Measurements from ENCODE around the gene KSR1.
"Not testable (repeated sequence)": the region's sequence is repeated elsewhere in the genome, so short reads cannot be mapped to it uniquely, and the experiment has no call there.

Gene KSR1

GRCh38 chr17:27646232-27646631, 190.0 kb downstream of the KSR1 start:
- DNase-seq = no peak

DNA sequence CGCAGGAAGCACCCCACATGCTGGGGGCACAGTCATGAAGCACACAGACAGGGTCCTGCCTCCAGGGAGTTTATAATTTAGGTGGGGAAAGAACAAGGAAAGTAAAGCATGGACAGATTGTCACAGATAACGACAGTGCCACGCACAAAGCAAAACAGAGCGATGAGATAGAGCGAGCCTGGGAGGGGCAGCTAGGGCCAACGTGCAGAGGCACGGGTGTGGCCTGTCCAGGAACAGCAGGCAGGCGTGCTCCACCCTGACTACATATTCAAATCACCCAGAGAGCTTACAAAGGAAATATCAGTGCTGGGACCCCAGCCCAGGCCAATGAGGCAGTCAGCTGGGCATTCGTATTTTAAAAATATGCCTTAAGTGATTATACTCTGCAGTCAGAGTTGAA, 191.5 kb downstream of the KSR1 start:
- no peak for DNase-seq

GRCh38 chr17:27649111-27649571, 192.9 kb downstream of the KSR1 start:
- not testable (repeated sequence) for DNase-seq

DNA sequence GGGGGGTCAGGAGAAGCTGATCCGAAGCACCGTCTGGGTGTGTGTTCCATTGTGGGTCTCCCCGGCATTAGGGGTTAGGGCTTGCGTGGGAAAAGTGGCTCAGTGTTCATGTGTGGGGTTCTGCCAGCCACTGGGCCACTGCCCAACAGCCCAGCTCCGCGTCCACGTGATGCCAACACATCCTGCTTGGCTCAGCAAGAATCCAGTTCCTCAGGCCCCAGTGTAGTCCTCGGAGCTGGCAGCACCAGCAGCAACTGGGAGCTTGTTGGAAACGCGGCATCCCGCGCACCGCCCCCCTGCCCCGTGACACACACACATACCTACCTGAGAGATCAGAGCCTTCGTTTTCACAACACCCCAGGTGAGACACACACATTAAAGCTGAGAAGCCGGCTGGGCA, 193.7 kb downstream of the KSR1 start:
- DNase-seq = no peak

- DNase-seq = no peak
Observed at GRCh38 chr17:27650836-27651235, 194.6 kb downstream of the KSR1 start.

- no peak for DNase-seq
Observed at GRCh38 chr17:27651411-27652345, 195.4 kb downstream of the KSR1 start.

DNA sequence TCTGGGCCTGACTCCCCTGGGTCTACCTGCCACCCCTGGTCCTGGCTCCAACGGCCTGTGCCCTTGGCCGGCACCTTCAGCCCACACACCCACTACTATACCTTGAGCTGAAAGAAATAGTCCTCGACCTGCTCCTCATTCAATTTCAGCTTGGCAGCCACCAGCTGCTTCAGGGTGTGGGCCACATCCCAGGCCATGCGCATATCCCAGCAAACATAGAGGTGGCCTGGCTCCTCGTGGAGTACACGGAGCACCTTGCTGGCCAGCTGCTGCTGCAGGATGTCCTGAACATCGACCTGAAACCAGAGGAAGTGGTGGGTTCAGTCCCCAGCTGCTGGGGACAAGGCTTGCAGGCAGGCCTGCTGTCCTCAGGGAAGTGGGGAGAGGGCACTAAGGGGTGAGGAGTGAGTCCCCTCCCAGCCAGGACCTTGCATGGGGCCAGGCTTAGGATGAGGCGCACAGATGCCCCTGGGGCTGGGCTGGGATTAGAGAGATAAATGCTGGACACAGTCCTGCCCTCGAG, 197.3 kb downstream of the KSR1 start:
- DNase-seq = not testable (repeated sequence)

DNA sequence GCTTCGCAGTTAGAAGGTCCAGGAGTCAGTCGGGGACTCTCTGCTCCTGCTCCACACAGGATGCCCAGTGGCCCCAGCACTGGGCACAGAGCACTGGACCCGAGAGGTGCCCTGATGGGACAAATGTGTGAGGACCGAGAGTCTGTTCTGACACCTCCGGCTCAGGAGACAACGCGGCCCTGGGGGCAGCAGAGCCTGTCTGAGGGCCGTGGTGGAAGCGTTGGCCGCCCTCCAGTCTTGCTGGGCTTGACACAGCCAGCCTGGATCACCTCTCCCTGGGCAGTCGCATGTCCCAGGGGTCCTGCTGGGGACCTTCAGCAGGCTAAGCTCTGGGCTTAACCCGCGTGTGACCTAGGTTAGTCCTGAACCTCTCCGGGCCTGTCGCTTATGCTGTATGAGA, 197.9 kb downstream of the KSR1 start:
- no peak for DNase-seq

DNA sequence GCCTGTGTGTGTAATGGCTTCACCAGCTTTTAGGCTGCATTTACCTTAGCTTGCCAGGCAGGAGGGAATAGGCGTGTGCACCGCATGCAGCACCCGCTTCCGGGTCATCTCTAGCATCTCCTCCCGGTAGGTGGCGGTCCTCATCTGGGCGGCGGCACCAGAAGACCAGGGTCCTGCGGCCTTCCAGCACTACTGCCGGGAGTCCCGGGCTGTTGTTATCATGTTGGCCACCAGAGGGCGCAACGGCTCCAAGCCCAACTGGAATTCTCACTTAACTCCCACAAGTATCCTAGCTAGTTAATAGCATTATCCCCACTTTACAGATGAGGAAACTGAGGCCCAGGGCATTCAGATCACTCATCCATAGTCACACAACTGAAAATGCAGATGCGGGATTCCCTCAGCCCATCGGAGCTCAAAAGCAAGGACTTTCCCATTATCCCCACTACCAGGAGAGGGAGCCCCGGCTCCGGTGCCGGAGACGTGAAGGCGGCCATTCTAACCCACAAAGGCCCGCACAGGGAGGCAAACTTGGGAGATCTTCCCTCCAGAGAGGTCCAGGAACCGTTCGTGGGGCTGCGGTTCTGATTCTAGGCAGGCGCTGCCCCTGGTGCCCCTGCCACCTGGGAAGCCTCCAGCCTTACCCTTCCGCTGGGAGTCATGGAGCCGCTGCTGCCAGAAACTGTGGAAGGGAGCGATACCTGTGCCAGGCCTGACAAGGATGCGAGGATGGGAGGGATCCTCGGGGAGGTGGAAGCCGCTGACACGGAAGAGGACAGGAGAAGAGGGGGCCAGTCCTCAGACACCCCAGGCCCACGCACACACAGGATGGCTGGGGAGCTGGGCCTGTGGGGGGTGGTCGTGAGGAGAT, 198.6 kb downstream of the KSR1 start:
- DNase-seq = no peak

DNA sequence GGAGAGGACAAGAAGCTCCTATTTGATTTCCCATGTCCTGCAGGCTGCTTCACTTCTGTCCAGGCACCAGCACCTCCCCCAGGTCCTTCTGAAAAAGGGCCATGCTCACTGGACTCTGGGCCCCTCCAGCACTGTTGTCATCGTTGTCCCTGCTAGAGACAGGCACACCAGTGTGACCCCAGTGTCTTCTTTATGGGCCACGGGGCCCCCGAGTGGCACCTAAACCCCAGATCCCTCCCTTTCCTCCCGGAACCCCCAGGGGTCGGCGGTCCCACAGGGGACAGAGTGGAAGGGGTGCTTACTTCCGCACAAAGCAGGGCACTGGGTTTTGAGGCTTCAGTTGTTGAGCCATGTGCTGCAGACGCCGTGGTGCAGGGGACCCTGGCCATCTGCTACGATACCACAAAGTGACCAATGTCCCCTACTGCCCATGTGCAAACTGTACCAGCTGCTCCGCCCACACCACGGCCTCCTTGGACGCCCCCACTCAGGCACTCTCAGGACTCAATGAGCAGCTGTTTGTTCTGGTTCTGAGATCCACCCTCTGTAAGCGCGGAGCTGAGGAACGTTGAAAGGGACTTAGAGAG, 199.4 kb downstream of the KSR1 start:
- DNase-seq = not testable (repeated sequence)

GRCh38 chr17:27656620-27657019, 200.4 kb downstream of the KSR1 start:
- DNase-seq = not testable (repeated sequence)

- DNase-seq = no peak
Observed at GRCh38 chr17:27657620-27658019, 201.4 kb downstream of the KSR1 start.

- no peak for DNase-seq
Observed at GRCh38 chr17:27659683-27660082, 203.4 kb downstream of the KSR1 start.

GRCh38 chr17:27660436-27660835, 204.2 kb downstream of the KSR1 start:
- no peak for DNase-seq

DNA sequence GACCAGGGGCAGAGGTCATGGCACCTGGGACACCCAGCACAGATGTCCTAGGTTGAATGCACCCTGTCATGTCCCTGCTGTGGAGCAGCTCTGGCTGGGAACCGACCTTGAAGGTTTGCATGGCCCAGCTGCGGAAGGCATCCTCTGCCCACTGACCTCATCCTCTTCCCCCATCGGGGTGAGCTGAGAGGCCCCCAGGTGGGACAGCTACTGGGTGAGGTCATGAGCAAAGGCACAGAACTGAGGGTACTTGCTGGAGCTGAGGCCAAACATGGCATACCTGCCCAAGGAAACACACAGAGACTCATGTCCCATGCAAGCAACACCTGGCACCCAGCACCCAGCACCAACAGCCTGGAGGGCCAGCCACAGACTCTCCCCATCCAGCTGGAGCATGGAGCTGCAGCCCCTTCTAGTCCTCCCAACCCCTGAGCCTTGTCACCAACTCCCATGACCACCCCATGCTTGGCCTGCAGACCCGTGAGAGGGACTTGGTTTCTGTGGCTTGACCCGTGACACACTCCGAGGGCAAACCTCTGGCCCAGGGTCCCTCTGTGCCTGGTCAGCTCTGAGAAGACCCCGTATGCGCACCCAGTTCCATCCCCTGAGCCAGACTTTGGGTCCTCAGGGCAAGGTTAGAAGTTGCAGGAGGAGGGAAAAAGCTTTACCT, 207.8 kb downstream of the KSR1 start:
- no peak for DNase-seq

DNA sequence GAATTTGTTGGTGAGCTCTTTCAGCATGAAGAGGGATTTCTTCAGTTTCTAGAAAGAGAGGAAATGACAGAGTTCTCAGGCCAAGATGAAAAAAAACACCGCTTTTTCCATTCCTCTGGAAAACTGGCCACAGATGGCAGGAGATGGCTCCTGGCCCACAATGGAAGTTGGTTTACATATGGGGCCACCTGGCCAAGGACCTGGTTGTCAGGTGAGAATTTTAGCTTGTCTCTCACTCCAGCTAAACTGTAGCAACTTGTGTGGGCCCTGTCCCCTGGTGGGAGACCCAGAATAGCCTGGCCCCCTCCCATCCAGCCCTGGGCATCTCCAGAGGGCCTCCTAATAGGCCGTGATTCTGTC, 208.3 kb downstream of the KSR1 start:
- DNase-seq = no peak

GRCh38 chr17:27665549-27665948, 209.3 kb downstream of the KSR1 start:
- DNase-seq = no peak

DNA sequence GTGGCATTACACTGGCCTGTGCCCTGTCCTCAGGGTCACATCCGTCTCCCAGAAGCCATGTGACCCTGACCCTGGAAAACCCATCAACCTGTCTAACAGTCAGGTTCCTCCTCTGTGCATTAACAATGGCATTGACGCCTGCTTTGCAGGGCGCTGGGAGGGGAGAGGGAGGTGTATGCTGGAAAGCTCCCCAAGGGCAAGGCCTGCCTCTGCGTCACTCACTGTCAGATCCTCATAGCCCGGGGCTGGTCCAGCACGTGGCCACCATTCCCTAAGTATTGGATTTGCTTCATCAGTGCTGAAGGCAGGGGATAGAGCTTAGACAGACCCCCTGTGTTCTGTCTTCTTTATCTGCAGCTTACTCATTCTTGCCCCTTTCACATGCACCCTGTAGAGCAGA, 210.0 kb downstream of the KSR1 start:
- DNase-seq = not testable (repeated sequence)

- no peak for DNase-seq
Observed at GRCh38 chr17:27666831-27667560, 210.7 kb downstream of the KSR1 start.

- DNase-seq = no peak
Observed at GRCh38 chr17:27667656-27668487, 211.6 kb downstream of the KSR1 start.

DNA sequence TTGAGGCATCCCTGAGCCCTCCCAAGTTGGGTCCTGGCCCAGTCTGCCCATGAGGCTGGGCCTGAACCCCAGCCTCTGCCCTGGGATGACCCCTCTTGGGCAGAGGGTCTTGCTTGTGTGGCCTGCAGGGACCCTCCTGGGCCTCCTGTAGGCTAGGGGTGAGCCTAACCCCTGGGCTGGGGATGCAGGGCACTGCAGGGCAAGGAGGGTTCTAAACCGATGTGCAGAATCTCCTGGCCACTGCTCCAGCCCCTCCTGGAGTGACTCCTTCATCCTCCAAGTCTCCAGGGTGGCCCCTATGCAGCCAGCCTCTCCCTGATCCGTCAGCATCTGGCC, 212.2 kb downstream of the KSR1 start:
- no peak for DNase-seq
